HG03135 (cell line): ENCODE data around the gene ROR2.

Experiments
- ATAC-seq: cut with Tn5 transposase; IDR thresholded peaks from one replicate; pipeline ENCODE4 v1.9.1; 2021; ENCODE audit warnings: mild to moderate bottlenecking, moderate library complexity; ENCODE audit not compliant: unreplicated experiment

Gene ROR2

DNA sequence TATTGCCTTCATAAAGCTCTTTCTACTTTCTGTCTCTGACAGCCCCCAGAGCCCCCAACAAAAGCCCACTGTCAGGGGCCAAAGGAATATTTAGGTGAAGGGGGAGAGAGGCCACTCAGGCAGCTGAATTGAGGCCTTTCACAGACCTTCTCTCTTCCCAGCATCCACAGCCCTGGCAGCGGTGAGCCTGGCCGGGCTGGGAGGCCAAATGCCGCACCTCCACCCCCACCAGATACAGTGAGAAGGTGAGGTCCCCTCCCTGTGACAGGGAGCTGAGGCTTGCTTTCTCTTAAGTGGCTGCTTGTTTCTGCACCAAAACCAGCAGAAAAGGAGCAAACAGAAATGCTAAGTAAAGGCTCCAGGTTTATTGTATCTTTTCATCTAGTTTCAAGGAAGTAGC is 168.1 kb downstream of the ROR2 start:
- ATAC-seq: no peak

DNA sequence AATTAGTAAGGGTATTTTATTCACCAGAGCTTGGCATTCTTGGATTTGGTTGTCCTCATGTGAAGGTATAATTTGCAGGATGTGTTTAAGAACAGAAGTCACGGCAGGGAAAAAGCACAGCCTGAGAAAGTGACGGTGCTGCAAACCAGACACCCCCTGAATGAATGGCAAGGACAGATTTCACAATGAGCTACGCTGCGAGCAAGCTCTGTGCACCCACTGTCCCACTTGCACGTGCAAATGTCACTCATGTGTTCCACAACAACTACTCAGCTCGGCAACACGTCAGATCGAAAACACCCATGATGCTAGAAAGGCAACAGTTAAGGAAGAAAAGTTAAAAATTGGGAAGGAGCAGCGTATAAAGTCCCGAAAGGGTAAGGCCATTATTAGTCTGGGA is 168.9 kb downstream of the ROR2 start:
- ATAC-seq: no peak

DNA sequence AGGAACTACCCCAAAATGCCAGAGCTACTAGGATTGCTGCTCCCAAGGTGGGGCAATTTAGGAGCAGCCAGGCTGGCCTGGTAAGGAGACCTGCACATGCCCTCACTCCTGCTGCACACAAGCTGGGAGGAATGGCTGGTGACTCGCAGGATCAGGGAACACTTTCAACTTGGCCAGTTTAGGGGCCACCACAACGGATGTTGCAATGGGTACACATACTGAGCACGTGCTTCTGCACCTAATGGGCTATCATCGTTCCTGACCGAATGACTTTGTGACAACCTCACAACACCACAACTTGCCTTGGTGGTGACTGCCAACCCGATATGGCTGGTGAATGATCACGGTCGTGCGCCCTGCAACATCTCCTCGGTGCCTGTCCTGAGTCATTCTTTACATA is 172.0 kb downstream of the ROR2 start:
- no peak for ATAC-seq

DNA sequence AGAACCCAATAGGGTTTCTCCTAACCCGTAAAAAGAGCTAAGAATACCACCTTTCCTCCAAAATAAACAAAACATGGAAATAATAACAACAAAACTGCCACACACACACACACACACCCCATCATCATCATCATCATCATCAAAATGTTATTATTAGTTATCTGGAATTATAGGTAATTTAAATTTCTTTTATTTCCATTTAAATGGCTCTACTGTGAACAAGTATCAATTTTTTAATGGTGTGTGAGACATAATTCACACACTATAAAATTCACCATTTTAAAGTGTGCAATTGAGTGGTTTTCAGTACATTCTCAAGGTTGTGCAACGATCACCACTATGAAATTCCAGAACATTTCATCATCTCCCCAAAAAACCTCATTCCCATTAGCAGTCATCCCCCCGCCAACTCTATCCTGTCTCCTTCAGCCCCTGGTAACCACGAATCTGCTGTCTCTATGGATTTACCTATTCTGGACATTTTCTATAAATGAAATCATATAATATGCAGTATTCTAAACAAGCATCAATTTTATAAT is 172.7 kb downstream of the ROR2 start:
- ATAC-seq: no peak

DNA sequence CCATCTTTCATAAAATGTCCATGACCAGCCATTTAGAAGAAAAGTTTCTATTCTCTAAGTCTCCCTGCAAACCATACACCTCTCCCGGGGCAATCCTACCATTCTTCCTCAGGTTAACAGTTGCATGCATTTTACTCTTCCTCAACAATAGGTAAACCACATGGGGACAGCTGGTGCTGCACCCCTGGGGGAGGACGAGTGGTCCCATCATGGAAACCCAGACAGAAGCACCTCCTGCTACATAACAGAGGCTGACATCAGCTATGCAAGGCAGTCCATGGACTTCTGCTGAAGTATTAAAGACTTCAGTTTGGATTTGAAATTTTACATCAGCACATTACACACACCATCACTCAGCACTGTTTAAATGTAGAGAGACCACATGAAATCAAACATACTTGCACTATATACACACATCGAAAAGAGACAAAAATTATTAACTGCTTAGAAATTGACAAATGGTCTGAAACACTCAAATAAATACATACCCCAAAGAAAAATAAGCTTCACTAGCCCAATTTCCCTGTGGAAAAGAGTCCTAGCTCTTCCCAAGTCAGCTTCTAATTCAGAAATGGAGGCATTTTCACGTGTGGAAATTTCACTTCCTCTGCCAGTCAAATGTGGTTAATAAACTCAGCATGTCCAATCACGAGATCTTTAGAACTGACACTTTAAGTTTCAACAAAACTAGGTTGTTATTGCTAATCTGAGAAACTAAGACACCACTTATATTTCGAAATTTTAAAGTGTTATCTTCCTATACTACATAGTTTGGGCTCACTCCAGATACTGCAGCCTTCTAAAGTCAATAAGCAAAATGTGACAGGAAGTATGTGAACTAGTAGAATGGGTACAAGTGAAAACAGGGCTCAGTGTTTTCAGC is 173.4 kb downstream of the ROR2 start:
- ATAC-seq: no peak

DNA sequence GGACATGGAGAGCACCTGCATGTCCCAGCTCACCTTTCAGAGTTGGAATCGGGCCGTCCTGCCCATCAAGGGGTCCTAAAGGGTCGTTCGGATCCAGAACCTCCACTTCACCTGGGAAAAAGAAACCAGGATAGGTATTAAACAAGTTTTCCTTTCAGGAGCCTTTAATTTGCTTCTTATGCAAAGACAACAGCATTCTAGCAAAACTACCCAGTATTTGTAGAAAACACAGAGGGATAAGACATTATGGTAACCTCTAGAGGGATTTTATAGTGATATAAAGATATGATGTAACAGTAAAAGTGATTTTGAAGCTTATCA is 174.4 kb downstream of the ROR2 start:
- ATAC-seq: no peak

DNA sequence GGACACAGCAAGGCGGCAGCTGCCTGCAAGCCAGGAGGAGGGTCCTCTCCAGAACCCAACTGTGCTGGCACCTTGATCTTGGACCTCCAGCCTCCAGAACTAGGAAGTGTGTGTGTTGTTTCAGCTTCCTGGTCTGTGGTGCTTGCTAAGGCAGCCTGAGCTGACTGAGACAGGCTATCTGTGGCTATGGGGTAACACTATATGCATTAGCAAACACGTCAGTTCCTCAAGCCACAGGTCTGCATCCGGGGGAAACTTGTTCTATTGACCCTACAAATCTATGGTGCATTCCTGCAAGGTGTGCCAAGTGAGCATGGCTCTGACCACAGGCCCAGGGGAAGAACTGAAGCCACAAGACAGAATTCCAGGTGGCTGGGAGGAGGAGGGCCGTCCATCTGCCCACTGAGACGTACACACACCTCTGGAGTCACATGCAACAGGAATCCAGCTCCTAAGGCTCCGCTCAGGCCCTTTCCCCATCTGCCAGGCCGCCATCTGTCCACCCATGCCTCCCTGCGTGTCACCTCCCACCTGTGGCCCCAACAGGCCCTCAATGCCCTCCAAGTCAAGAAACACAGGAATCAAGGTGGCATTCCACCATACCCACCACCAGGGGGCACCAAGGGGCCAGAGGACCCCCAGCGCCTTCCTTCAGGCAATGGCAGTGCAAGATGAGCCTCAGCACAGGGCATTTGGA is 174.9 kb downstream of the ROR2 start:
- ATAC-seq: no peak

DNA sequence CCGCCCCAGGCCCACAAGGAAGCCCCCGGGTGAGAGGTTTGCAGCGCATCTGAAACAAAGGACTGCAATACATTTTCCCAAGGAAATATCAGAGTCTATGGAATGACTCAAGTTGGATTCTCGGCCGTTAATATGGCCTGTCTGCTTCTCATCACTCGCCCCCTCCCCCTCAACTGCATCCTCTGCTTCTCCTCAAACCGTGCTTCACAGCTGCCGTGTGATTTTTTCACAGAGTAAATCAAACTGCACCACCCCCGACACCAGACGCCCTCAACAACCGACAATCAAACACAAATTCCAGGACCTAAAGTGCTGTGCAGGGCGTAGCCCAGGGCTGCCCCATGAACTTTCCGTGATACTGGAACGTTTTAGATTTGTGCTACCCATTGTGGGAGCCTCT is 176.9 kb downstream of the ROR2 start:
- no peak for ATAC-seq

DNA sequence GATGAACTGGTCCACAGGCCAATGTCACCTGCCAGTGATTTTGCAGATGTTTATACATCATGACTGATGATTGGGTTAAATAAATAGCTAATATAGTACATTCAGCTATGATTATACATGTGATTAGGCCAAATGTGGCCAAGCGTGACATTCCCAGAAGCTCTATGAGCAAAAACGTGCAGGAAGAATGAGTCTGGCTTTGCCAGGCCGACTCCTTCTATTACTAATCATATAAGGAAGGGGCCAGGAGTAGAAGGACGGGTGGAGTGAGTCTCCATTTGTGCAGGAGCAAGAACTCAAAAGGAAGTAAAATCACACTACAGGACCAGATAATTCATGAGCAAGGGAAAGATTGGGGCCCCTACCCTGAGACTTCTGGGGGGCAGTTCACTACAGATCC is 178.2 kb downstream of the ROR2 start:
- ATAC-seq: no peak

DNA sequence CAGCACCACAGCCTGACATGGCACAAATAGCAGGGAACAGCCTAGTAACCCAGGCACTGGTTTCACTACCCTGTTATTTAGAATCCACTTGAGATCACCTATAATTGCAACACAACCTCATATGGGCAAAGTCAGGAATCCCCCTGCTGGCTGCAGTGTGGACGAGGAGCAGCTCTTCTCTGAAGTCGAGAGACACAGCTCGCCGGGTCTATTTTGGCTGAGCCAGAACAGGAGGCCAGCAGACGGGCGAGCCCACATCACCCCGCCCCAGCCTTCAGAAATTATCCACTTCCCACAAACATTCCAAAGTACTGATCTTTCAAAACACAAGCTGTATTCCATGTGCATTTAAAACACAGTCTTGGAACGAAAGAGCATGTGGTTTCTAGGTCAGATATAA is 179.0 kb downstream of the ROR2 start:
- no peak for ATAC-seq

DNA sequence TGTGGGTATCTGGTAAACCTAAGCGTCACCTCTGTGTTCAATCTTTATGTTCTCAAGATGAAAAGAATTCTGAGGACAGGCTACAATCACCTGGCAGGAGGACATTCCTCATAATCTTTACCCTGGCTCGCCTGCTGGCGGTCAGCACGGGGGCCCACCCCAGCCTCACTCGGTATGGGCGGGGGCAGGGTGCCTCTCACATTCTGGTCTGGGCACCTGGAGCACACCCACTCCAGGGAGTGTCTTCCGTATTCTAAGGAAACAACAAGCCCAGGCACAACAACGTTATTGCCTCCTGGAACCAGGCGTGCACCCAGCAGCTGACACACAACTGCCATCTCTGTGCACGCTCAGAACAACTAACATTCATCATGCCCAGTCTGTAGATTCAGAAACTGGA is 179.8 kb downstream of the ROR2 start:
- ATAC-seq: no peak

DNA sequence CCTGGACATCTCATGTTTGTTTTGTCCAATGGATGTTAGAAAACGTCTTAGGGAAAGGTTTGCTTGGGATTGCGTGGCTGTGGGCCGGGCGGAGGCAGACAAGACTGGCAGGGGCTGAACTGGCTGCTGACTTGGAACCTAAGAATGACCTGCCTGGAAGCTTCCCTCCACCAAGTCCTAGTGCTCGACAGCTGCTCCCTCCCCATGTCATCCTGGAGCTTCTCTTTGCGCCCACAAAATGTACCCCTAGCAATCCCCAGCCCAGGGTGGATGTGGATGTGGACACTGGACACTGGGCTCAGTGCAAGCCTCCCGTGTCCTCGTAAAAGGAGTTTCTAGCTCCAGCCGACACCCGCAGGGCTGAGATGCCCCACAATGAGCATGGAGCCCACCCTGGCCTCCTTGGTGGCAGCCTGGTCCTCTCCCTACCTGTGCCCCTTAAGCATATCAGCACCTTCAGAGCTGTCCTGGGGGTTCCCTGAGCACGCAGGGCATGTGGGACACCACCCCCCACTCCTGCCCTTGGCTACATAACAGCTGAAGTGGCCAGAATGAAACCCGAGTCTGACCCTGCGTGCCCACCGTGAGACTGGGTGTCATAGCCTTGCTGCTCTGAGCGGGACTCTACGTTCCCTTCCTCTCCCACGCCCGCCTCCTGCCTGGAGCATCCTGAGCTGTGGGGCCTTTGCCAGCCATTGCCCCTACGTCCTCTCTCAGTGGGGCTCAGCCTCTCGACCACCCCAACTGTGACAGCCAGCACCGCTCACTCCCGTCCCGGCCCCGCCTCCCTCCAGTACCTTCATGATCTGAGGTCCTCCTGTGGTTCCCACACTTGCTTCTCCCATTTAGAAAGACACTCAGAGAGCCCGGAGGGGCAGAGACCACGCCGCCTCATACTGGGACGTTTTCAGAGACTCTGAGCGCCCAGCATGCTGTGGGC is 180.8 kb downstream of the ROR2 start:
- no peak for ATAC-seq

DNA sequence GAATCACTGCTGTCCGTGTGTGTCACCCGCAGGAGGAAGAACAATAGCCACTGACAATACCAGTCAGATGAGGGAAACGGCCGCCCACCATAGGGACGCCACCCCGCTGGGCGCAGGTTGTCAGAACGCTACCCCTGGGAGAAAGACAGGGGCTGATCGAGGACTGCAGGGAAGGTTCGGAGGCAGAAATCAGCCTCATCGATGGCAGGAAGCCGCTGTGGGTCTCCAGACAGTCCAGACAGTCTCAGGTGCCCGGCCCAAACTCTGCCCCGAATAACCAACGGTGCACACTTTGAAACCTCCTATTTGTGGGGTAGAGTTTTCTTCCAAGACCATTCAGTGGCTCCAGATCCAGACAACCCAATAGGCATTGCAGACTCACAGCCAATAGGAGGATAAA is 181.5 kb downstream of the ROR2 start:
- no peak for ATAC-seq

DNA sequence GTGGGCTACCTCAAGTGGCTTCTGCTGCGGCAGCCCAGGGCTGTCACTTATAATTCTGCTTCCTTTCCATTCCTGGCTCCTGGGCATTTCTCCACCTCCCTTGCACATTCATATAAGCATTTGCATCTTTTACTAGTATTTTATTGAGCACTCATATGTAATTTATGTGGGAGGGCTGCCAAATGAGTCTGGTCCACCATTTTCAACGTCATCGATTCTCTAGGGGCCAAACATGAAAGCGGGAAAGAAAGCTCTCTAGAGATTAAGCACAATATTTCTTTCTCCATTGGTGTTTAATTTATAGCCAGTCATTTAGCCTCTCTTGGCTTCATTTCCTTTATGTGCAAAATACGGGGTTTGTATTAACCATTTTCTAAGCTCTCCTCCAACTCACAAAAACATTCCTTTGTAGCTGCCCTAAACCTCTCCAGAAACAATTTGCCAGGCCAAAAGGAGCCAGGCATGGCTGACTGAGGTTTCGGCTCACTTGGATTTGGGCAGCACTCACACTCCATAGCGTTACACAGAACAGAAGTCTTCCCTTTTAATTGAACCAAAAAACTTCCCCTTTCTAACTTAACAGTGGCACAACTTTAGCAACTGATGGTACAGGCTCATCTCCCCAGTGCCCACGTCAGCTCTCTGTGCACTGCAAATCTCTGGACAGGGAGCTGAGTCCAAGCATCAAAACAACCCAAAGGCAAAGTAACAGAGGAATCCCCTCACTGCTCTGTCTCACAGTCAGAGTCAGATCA is 183.5 kb downstream of the ROR2 start:
- no peak for ATAC-seq

DNA sequence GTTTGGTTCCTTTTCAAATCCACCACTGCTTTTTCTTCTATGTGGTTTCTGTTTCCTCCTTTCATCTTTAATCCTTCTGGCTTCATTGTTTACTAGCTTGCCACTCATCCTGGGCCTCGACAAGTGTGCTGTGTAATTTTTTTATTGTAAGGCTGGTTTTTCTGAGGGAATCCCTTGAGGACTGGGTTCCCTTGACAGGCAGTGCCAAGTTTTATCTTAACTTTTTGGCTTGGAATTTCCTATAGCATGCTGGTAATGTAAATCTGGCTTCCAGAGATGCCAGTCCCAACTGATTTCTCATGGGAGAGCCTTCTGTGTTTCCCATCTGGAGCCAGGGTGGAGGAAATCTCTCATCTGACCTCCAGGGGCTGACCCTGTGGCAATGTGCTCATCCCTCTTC is 184.7 kb downstream of the ROR2 start:
- no peak for ATAC-seq

DNA sequence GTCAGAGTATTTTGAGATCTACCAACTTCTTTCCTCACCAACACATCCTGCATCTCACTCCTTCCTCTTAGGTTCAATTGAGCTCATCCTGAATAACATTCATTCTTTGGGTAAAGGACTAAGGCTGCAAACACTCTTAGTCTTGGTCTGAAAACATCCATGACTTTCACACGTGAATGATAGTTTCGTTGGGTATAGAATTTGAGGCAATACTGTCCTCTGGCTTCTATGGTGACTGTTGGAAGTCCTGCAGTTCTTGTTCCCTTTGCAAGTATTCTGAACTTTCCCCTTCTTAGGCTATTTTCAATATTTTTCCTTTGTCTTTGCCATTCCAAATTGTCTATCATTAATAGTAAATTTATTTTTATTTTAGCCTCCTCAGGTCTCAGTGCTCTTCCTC is 185.4 kb downstream of the ROR2 start:
- ATAC-seq: no peak

DNA sequence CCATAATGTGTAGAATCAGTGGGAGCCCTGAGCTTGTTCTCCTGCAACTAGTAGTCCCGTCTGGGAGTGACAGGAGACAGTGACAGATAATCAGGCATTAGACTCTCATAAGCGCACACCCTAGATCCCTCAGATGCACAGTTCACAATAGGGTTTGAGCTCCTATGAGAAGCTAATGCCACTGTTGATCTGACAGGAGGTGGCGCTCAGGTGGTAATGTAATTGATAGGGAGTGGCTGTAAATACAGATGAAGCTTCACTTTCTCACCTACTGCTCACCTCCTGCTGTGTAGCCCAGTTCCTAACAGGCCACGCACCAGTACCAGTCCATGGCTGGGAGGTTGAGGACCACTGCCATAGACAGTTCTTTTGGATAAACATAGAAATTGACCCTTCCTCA is 188.7 kb downstream of the ROR2 start:
- ATAC-seq: no peak

DNA sequence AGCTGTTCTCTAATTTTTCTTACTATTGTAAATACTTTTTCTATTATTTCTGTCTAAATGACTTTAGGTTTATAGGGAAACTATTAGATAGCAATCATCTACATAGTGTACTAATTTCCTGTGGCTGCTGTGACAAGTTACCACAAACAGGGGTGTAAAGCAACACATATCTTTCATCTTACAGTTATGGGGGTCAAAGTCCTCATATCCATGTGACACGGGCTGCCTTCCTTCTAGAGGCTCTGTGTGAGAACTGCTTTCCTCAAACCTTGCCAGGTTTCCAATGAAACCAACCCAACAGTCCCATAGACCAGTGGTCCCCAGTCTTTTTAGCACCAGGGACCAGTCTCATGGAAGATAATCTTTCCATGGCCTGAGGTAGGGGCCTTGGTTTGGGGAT is 189.1 kb downstream of the ROR2 start:
- no peak for ATAC-seq

DNA sequence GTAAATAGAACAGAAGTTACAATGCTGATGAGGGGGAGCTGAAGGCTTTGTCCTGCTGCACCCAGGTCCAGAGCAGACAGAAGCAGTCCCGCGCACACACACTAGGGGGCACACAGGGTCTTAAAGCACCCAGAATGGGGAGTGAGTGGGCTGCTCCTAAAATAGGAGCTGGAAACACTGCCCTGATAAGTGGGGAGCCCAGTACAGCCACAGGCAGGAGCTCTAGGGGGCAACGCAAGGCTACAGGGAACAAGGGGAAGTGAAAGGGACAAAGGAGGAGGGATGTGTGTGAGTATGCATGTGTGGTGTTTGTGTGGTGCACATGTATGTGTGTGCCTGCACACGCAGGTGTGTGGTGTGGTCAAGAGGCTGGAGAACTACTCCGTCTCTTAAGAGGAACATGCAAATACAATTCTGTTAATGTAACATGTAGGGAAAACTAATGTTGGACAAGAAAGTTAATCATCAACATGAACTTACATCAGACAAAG is 191.5 kb downstream of the ROR2 start:
- ATAC-seq: peak; percentile 83

DNA sequence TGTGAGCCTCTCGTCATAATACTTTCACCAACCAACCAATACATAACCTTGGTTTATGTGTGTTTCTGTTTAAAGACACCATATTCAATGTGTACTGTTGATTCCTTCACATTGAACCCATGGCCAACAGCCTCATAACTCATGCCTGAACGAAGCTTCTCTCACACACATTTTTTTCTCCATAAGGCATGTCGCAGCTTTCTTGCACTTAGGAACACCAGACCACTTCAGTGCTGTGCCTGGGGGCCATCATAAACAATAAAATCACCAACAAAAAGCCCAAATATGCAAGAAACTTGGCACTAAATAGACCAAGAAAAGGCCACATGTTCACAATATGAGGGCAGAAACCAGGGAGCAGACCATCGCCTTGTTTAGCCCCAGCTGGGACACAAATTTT is 192.2 kb downstream of the ROR2 start:
- peak; percentile 4 for ATAC-seq

DNA sequence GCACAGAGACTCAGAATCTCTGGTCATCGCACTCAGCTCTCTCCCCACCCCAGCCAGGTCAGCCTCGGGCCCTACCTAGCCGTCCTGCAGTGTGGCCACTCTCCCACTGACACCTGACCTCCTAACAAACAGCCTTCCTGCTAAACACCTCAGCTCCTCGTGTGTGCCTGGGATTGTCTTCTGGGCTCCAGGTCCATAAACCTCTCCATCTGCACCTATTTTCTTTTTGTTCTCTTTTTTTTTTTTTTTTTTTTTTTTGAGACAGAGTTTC is 193.6 kb downstream of the ROR2 start:
- ATAC-seq: no peak
